OCI-LY1 (cell line): ENCODE data around the gene CHIT1.

Source experiments
- H2AFZ ChIP-seq: fragments of 200-600 bp; sonication (generic), shearing (Covaris generic); 2 replicates; pipeline ENCODE4 v1.6.0; 2014; ENCODE audit warnings: antibody characterized with exemption, mild to moderate bottlenecking, low read length
- H3F3A ChIP-seq: fragments of 200-600 bp; sonication (generic), shearing (Covaris generic); 2 replicates; pipeline ENCODE4 v1.6.0; 2014; ENCODE audit warnings: mild to moderate bottlenecking, antibody characterized with exemption, low read length, moderate library complexity; ENCODE audit not compliant: insufficient read depth
- H3K27ac ChIP-seq: fragments of 200-600 bp; sonication (generic); 2 replicates; pipeline ENCODE4 v1.5.1; 2014; ENCODE audit warnings: low read length, mixed run types, mild to moderate bottlenecking, low read depth; ENCODE audit not compliant: poor library complexity, severe bottlenecking
- H3K27me3 ChIP-seq: fragments of 200-600 bp; sonication (generic); 2 replicates; pipeline ENCODE4 v1.6.0; 2014; ENCODE audit warnings: antibody characterized with exemption, mild to moderate bottlenecking, low read length, moderate library complexity; ENCODE audit not compliant: insufficient read depth
- H3K36me3 ChIP-seq: fragments of 200-600 bp; sonication (generic); 2 replicates; pipeline ENCODE4 v1.6.1; 2014; ENCODE audit warnings: mild to moderate bottlenecking, antibody characterized with exemption, low read length, moderate library complexity, mixed read lengths; ENCODE audit not compliant: insufficient read depth
- H3K4me1 ChIP-seq: fragments of 200-600 bp; sonication (generic); 2 replicates; pipeline ENCODE4 v1.5.1; 2014; ENCODE audit warnings: mild to moderate bottlenecking, low read length, moderate library complexity; ENCODE audit not compliant: insufficient read depth, severe bottlenecking
- H3K4me2 ChIP-seq: fragments of 200-600 bp; sonication (generic), shearing (Covaris generic); 2 replicates; pipeline ENCODE4 v1.6.1; 2014; ENCODE audit warnings: low read length
- H3K4me3 ChIP-seq: fragments of 200-600 bp; sonication (generic); 2 replicates; pipeline ENCODE4 v1.5.1; 2014; ENCODE audit warnings: low read length, low read depth, mild to moderate bottlenecking, mixed read lengths; ENCODE audit not compliant: poor library complexity, severe bottlenecking
- H3K79me2 ChIP-seq: fragments of 200-600 bp; shearing (Covaris generic); 2 replicates; pipeline ENCODE4 v1.6.1; 2016; ENCODE audit warnings: mixed run types, low read length, mixed read lengths; ENCODE audit not compliant: insufficient read depth
- H3K9ac ChIP-seq: fragments of 200-600 bp; sonication (generic), shearing (Covaris generic); 2 replicates; pipeline ENCODE4 v1.6.1; 2014; ENCODE audit warnings: mild to moderate bottlenecking, low read length, mixed read lengths
- H3K9me2 ChIP-seq: fragments of 200-600 bp; sonication (generic), shearing (Covaris generic); 2 replicates; pipeline ENCODE4 v1.6.1; 2014; ENCODE audit warnings: low read depth, mild to moderate bottlenecking, low read length, mixed read lengths
- H3K9me3 ChIP-seq: fragments of 200-600 bp; shearing (Covaris generic); 2 replicates; pipeline ENCODE4 v1.6.1; 2014; ENCODE audit warnings: low read length, mixed read lengths
- H4K20me1 ChIP-seq: fragments of 200-600 bp; sonication (generic), shearing (Covaris generic); 2 replicates; pipeline ENCODE4 v1.6.0; 2016; ENCODE audit warnings: mild to moderate bottlenecking, low read length; ENCODE audit not compliant: insufficient read depth
- CTCF ChIP-seq: fragments of 200-600 bp; sonication (generic), shearing (Covaris generic); IDR thresholded peaks from 2 replicates; pipeline ENCODE4 v1.5.1; 2017; ENCODE audit warnings: mild to moderate bottlenecking, antibody characterized with exemption, low read length, moderate library complexity, mixed read lengths
- EZH2 ChIP-seq: fragments of 200-600 bp; sonication (generic), shearing (Covaris generic); IDR thresholded peaks from 2 replicates; pipeline ENCODE4 v1.8.0; 2017; ENCODE audit warnings: borderline replicate concordance, mixed run types, mild to moderate bottlenecking, antibody characterized with exemption, low read length, moderate library complexity, mixed read lengths

The CHIT1 gene

GRCh38 chr1:203272633-203273205 is 43.2 kb upstream of the CHIT1 start:
- peak overlapping the region; percentile 69 for H3K4me3 ChIP-seq
- H3K4me1 ChIP-seq: peaks cover 95% of the 10 kb centered on the region
- no peaks in the 10 kb centered on the region for H3F3A ChIP-seq
- peak overlapping the region; percentile 90 for H3K4me2 ChIP-seq
- H2AFZ ChIP-seq: no peak overlapping the region
- H3K9ac ChIP-seq: peak overlapping the region; percentile 96
- no peak for TF ChIP-seq EZH2
- TF ChIP-seq CTCF: no peak
- no peaks in the 10 kb centered on the region for H4K20me1 ChIP-seq
- peak overlapping the region; percentile 98 for H3K27ac ChIP-seq
- no peaks in the 10 kb centered on the region for H3K9me3 ChIP-seq
- H3K9me2 ChIP-seq: no peaks in the 10 kb centered on the region
- no peaks in the 10 kb centered on the region for H3K36me3 ChIP-seq
- no peaks in the 10 kb centered on the region for H3K79me2 ChIP-seq
- no peaks in the 10 kb centered on the region for H3K27me3 ChIP-seq

- H3K27me3 ChIP-seq: no peaks in the 10 kb centered on the region
- no peaks in the 10 kb centered on the region for H4K20me1 ChIP-seq
- TF ChIP-seq EZH2 (no peak), CTCF (no peak)
- peak overlapping the region; percentile 96 for H3K9ac ChIP-seq
- H3K79me2 ChIP-seq: no peaks in the 10 kb centered on the region
- H3K4me3 ChIP-seq: peak overlapping the region; percentile 69
- H3K27ac ChIP-seq: peak overlapping the region; percentile 98
- no peaks in the 10 kb centered on the region for H3K36me3 ChIP-seq
- no peaks in the 10 kb centered on the region for H3K9me2 ChIP-seq
- no peaks in the 10 kb centered on the region for H3K9me3 ChIP-seq
- H3K4me2 ChIP-seq: peak overlapping the region; percentile 90
- H3K4me1 ChIP-seq: peaks cover 95% of the 10 kb centered on the region
- no peaks in the 10 kb centered on the region for H3F3A ChIP-seq
- no peak overlapping the region for H2AFZ ChIP-seq
Observed at GRCh38 chr1:203271962-203272632, 42.6 kb upstream of the CHIT1 start.

- H3K9ac ChIP-seq: peak overlapping the region; percentile 96; the same call in 1 of the 2 replicates
- no peaks in the 10 kb centered on the region for H3K9me2 ChIP-seq
- no peak overlapping the region for H2AFZ ChIP-seq
- no peaks in the 10 kb centered on the region for H3K36me3 ChIP-seq
- no peaks in the 10 kb centered on the region for H3K9me3 ChIP-seq
- H3K4me3 ChIP-seq: peak overlapping the region; percentile 69
- H3F3A ChIP-seq: no peaks in the 10 kb centered on the region
- TF ChIP-seq CTCF (no peak), EZH2 (no peak)
- H3K27ac ChIP-seq: peak overlapping the region; percentile 98
- H4K20me1 ChIP-seq: no peaks in the 10 kb centered on the region
- H3K4me1 ChIP-seq: peaks cover 86% of the 10 kb centered on the region
- H3K27me3 ChIP-seq: no peaks in the 10 kb centered on the region
- peak overlapping the region; percentile 90 for H3K4me2 ChIP-seq
- H3K79me2 ChIP-seq: no peaks in the 10 kb centered on the region
Observed at GRCh38 chr1:203271018-203271743, 41.7 kb upstream of the CHIT1 start.
